OCI-LY7 (cell line): ENCODE data around the gene PSD2. TPM values are rescaled to one million over a fixed set of nuclear protein-coding genes. Genes with fewer than 3 reads are reported as not detected.
A peak's percentile ranks its signal among the peaks of the same experiment; 100 is the strongest.

Experiments
- BruUV-seq: library from RNA; stranded (reverse); fragments of 400-500 nt; replicated peaks from 2 replicates; lab custom pipeline; 2021; lab: Mats Ljungman, UMichigan
- CTCF ChIA-PET: fragments of 300-600 bp; sonication (Branson Sonifier 250); formaldehyde crosslinking; loops from one replicate; lab custom pipeline; 2022; ENCODE audit warnings: antibody characterized with exemption; ENCODE audit not compliant: unreplicated experiment; lab: Charles Lee
- POLR2A ChIA-PET: fragments of 300-600 bp; sonication (Branson Sonifier 250); formaldehyde crosslinking; loops from one replicate; lab custom pipeline; 2022; ENCODE audit warnings: antibody characterized with exemption; lab: Charles Lee
- DNase-seq: peaks from one replicate; pipeline ENCODE4 v3.0.0-alpha.2; 2015; ENCODE audit warnings: low spot score
- H2AFZ ChIP-seq: fragments of 200-600 bp; sonication (generic), shearing (Covaris generic); 2 replicates; pipeline ENCODE4 v1.6.1; 2014; ENCODE audit warnings: mild to moderate bottlenecking, antibody characterized with exemption, low read length, moderate library complexity
- H3K27ac ChIP-seq: fragments of 200-600 bp; sonication (generic); 2 replicates; pipeline ENCODE4 v1.5.1; 2014; ENCODE audit warnings: mixed run types, low read depth, mild to moderate bottlenecking, moderate library complexity, low read length, inconsistent platforms; ENCODE audit not compliant: poor library complexity, severe bottlenecking
- H3K36me3 ChIP-seq: fragments of 200-600 bp; sonication (generic); 2 replicates; pipeline ENCODE4 v1.6.1; 2014; ENCODE audit warnings: mild to moderate bottlenecking, antibody characterized with exemption, low read length, moderate library complexity, mixed read lengths; ENCODE audit not compliant: insufficient read depth
- H3K4me1 ChIP-seq: fragments of 200-600 bp; sonication (generic); 2 replicates; pipeline ENCODE4 v1.5.1; 2014; ENCODE audit warnings: mild to moderate bottlenecking, low read length; ENCODE audit not compliant: insufficient read depth, poor library complexity, severe bottlenecking
- H3K4me2 ChIP-seq: fragments of 200-600 bp; sonication (generic); 2 replicates; pipeline ENCODE4 v1.6.1; 2014; ENCODE audit warnings: mild to moderate bottlenecking, low read length
- H3K4me3 ChIP-seq: fragments of 200-600 bp; sonication (generic); 2 replicates; pipeline ENCODE4 v1.5.1; 2014; ENCODE audit warnings: mild to moderate bottlenecking, low read depth, low read length; ENCODE audit not compliant: poor library complexity, severe bottlenecking
- H3K79me2 ChIP-seq: fragments of 200-600 bp; sonication (generic); 2 replicates; pipeline ENCODE4 v1.6.1; 2016; ENCODE audit warnings: low read depth, mild to moderate bottlenecking, low read length, moderate library complexity, mixed read lengths; ENCODE audit not compliant: insufficient read depth
- H3K9me2 ChIP-seq: fragments of 200-600 bp; sonication (generic); 2 replicates; pipeline ENCODE4 v1.6.1; 2016; ENCODE audit warnings: mild to moderate bottlenecking, low read length, mixed read lengths; ENCODE audit not compliant: insufficient read depth
- H3K9me3 ChIP-seq: fragments of 200-600 bp; sonication (generic); 2 replicates; pipeline ENCODE4 v1.6.1; 2014; ENCODE audit warnings: mild to moderate bottlenecking, mixed run types, low read length, mixed read lengths
- H4K20me1 ChIP-seq: fragments of 200-600 bp; sonication (generic); 2 replicates; pipeline ENCODE4 v1.6.1; 2014; ENCODE audit warnings: mild to moderate bottlenecking, antibody characterized with exemption, low read length, moderate library complexity, mixed read lengths; ENCODE audit not compliant: insufficient read depth
- CTCF ChIP-seq: fragments of 200-600 bp; sonication (generic); conservative IDR thresholded peaks from 2 replicates; pipeline ENCODE4 v1.5.1; 2014; ENCODE audit warnings: mild to moderate bottlenecking, antibody characterized with exemption, low read length, moderate library complexity, mixed read lengths
- EZH2phosphoT487 ChIP-seq: fragments of 200-600 bp; sonication (generic); IDR thresholded peaks from 2 replicates; pipeline ENCODE4 v1.6.1; 2018; ENCODE audit warnings: low read depth, borderline replicate concordance, mild to moderate bottlenecking, mixed run types, antibody characterized with exemption, low read length, moderate library complexity, mixed read lengths
- intact Hi-C: fragments of 100-400 bp; cut with micrococcal nuclease; formaldehyde crosslinking; loops from one replicate; pipeline ENCODE4 v1.10.0; 2022; ENCODE audit not compliant: unreplicated experiment
- total RNA-seq, 2 experiments: library from RNA; depleted of rRNA in 1 of 2; stranded (reverse); fragments of >200 nt in 1 of 2; shearing (Covaris generic) in 1 of 2; gene quantifications; 2 replicates each; pipeline ENCODE4 v1.2.3, GENCODE V29; 2014 to 2022

Gene PSD2
- total RNA-seq, 2 experiments from 2014 or later, result 0.11 to 0.13 TPM

GRCh38 chr5:139747583-139748504, 47.8 kb upstream of the PSD2 start:
- intact Hi-C loops, result loop anchor here (5.0 kb wide), 1 partner anchor 111 kb away; no protein-coding TSS in a partner anchor
- BruUV-seq, result no TSS peak
- H3K36me3 ChIP-seq, result no peaks in the 10 kb centered on the region
- peak overlapping the region; percentile 48 for H3K4me3 ChIP-seq
- TF ChIP-seq CTCF, result no peak
- TF ChIP-seq EZH2phosphoT487, result no peak
- H2AFZ ChIP-seq, result no peak overlapping the region; the same call in 1 of the 2 replicates
- H3K4me1 ChIP-seq, result peaks cover 26% of the 10 kb centered on the region
- POLR2A ChIA-PET, result interaction anchor here (1.5 kb wide), 1 partner anchor 28 kb away, joined by 4 read pairs; no protein-coding TSS in a partner anchor
- DNase-seq, result no peak
- CTCF ChIA-PET, result no interaction called here
- H3K4me2 ChIP-seq, result peak overlapping the region; percentile 77
- H4K20me1 ChIP-seq, result no peaks in the 10 kb centered on the region
- no peak overlapping the region for H3K27ac ChIP-seq
- no peaks in the 10 kb centered on the region for H3K9me3 ChIP-seq
- H3K9me2 ChIP-seq, result no peaks in the 10 kb centered on the region
- no peaks in the 10 kb centered on the region for H3K79me2 ChIP-seq

- Histone ChIP-seq H3K27ac (no peak overlapping the region), H4K20me1 (no peaks in the 10 kb centered on the region), H3K4me1 (peaks cover 26% of the 10 kb centered on the region)
These were observed 47.1 kb upstream of the PSD2 start for GRCh38 chr5:139748505-139748826.

More at GRCh38 chr5:139748505-139748826, 47.1 kb upstream of the PSD2 start:
- no peaks in the 10 kb centered on the region for H3K9me2 ChIP-seq
- DNase-seq, result no peak
- H3K4me3 ChIP-seq, result no peak overlapping the region
- TF ChIP-seq CTCF (no peak), EZH2phosphoT487 (no peak)
- POLR2A ChIA-PET, result interaction anchor here (1.5 kb wide), 1 partner anchor 27 kb away, joined by 4 read pairs; no protein-coding TSS in a partner anchor
- no peaks in the 10 kb centered on the region for H3K9me3 ChIP-seq
- no peak overlapping the region for H3K4me2 ChIP-seq
- CTCF ChIA-PET, result no interaction called here
- BruUV-seq, result no TSS peak
- intact Hi-C loops, result loop anchor here (5.0 kb wide), 1 partner anchor 111 kb away; no protein-coding TSS in a partner anchor
- no peaks in the 10 kb centered on the region for H3K79me2 ChIP-seq
- H3K36me3 ChIP-seq, result no peaks in the 10 kb centered on the region
- no peak overlapping the region for H2AFZ ChIP-seq
